Common myeloid progenitor, CD34-positive (primary cell): ENCODE measurements around the gene LOXL1.

Source experiments
- CTCF ChIA-PET: fragments of 350-600 bp; sonication (Branson Sonifier 250); formaldehyde crosslinking; loops from one replicate; lab custom pipeline; 2021; ENCODE audit warnings: antibody characterized with exemption; lab: Charles Lee
- POLR2A ChIA-PET: fragments of 350-600 bp; sonication (Branson Sonifier 250); formaldehyde crosslinking; loops from one replicate; lab custom pipeline; 2021; ENCODE audit warnings: antibody characterized with exemption; lab: Charles Lee
- DNase-seq, 3 donors: peaks; one replicate each; pipeline versions ENCODE4 v3.0.0 to v3.0.0-alpha.2; 2013
- H3K27ac ChIP-seq, 2 experiments: 1 replicate in 1 of 2; 2 replicates in 1 of 2; pipeline ENCODE4 v1.7.0; 2013; ENCODE audit warnings: inconsistent platforms in 2 of 2, low read length in 2 of 2, mild to moderate bottlenecking in 2 of 2, low read depth in 1 of 2, moderate library complexity in 1 of 2; ENCODE audit not compliant: severe bottlenecking in 2 of 2, insufficient read depth in 1 of 2, poor library complexity in 1 of 2
- H3K27me3 ChIP-seq, 5 experiments: replicated peaks in 2 of 5; 1 replicate in 3 of 5; 2 replicates in 2 of 5; pipeline versions ENCODE4 v1.6.1 to v1.7.0; 2013; ENCODE audit warnings: low read length in 4 of 5, mild to moderate bottlenecking in 2 of 5, moderate library complexity in 2 of 5, inconsistent platforms in 1 of 5; ENCODE audit not compliant: insufficient read depth in 5 of 5, control insufficient read depth in 4 of 5
- H3K36me3 ChIP-seq, 4 experiments: 1 replicate in 2 of 4; 2 replicates in 2 of 4; pipeline versions ENCODE4 v1.6.1 to v1.7.0; 2013; ENCODE audit warnings: low read length in 3 of 4, control low read depth in 1 of 4, mild to moderate bottlenecking in 1 of 4; ENCODE audit not compliant: control insufficient read depth in 4 of 4, insufficient read depth in 4 of 4
- H3K4me1 ChIP-seq, 4 experiments: 1 replicate in 3 of 4; 2 replicates in 1 of 4; pipeline versions ENCODE4 v1.6.1 to v1.7.1; 2013; ENCODE audit warnings: low read length in 3 of 4, mild to moderate bottlenecking in 3 of 4, control low read depth in 1 of 4, inconsistent platforms in 1 of 4, moderate library complexity in 1 of 4; ENCODE audit not compliant: control insufficient read depth in 4 of 4, insufficient read depth in 4 of 4; ENCODE audit errors: control extremely low read depth in 1 of 4
- H3K4me3 ChIP-seq, 7 experiments: 1 replicate in 4 of 7; 2 replicates in 3 of 7; pipeline versions ENCODE4 v1.5.1 to v1.7.0; 2013; ENCODE audit warnings: mild to moderate bottlenecking in 7 of 7, low read length in 6 of 7, moderate library complexity in 6 of 7, inconsistent platforms in 2 of 7, low read depth in 2 of 7, control low read depth in 1 of 7; ENCODE audit not compliant: insufficient read depth in 4 of 7, control insufficient read depth in 1 of 7; ENCODE audit errors: extremely low read depth in 1 of 7
- H3K9me3 ChIP-seq, 5 experiments: 1 replicate in 4 of 5; 2 replicates in 1 of 5; pipeline versions ENCODE4 v1.6.1 to v1.7.1; 2013; ENCODE audit warnings: low read length in 4 of 5, mild to moderate bottlenecking in 2 of 5, inconsistent platforms in 1 of 5, low read depth in 1 of 5, moderate library complexity in 1 of 5; ENCODE audit not compliant: control insufficient read depth in 4 of 5, insufficient read depth in 2 of 5; ENCODE audit errors: control extremely low read depth in 1 of 5
- WGBS: methylation state at CpG from one replicate; pipeline ENCODE4 v1.1.5; 2013; ENCODE audit not compliant: insufficient coverage; 5-methylcytosine and 5-hydroxymethylcytosine counted together

Gene LOXL1

GRCh38 chr15:73955861-73956742 is 29.8 kb downstream of the LOXL1 start:
- peaks cover 9 to 99% (median 93%) of the 10 kb centered on the region in 4 experiments for H3K4me1 ChIP-seq
- ChIA-PET POLR2A (no interaction called here), CTCF (interaction anchor here (1.1 to 2.7 kb wide), 6 partner anchors 8 to 366 kb away, joined by 3 to 18 read pairs (median 5); no protein-coding TSS in a partner anchor)
- H3K27ac ChIP-seq, result no peak overlapping the region
- H3K36me3 ChIP-seq, result no peaks in the 10 kb centered on the region
- no peaks in the 10 kb centered on the region for H3K9me3 ChIP-seq
- 64% methylated on average over 5 of the region's 12 CpGs for WGBS
- H3K27me3 ChIP-seq, result no peaks in the 10 kb centered on the region
- peak overlapping the region in 1 of 7 experiments; percentile 24 for H3K4me3 ChIP-seq
- no peak for DNase-seq

- 6% methylated on average over 9 of the region's 9 CpGs for WGBS
- no peaks in the 10 kb centered on the region for H3K27me3 ChIP-seq
- CTCF ChIA-PET, result interaction anchor here (1.1 to 2.7 kb wide), 8 partner anchors 9 to 365 kb away, joined by 3 to 18 read pairs (median 5); no protein-coding TSS in a partner anchor
- H3K4me3 ChIP-seq, result no peak overlapping the region
- no peaks in the 10 kb centered on the region for H3K9me3 ChIP-seq
- H3K4me1 ChIP-seq, result peaks cover 9 to 97% (median 89%) of the 10 kb centered on the region in 4 experiments
- no peak overlapping the region for H3K27ac ChIP-seq
- POLR2A ChIA-PET, result no interaction called here
- DNase-seq, result peak; percentile 52 to 96 (median 95)
- H3K36me3 ChIP-seq, result no peaks in the 10 kb centered on the region
These were observed 30.5 kb downstream of the LOXL1 start for GRCh38 chr15:73956743-73957135.

- Histone ChIP-seq H3K27me3 (no peaks in the 10 kb centered on the region), H3K9me3 (no peaks in the 10 kb centered on the region), H3K27ac (no peak overlapping the region), H3K36me3 (no peaks in the 10 kb centered on the region), H3K4me3 (no peak overlapping the region), H3K4me1 (peaks cover 8 to 96% (median 86%) of the 10 kb centered on the region in 4 experiments)
- DNase-seq, result peak in 1 of 3 donors; percentile 48
- WGBS, result 58% methylated on average over 6 of the region's 8 CpGs
- CTCF ChIA-PET, result interaction anchor here (1.1 to 2.7 kb wide), 8 partner anchors 8 to 365 kb away, joined by 3 to 18 read pairs (median 5); no protein-coding TSS in a partner anchor
- POLR2A ChIA-PET, result no interaction called here
These were observed 31.0 kb downstream of the LOXL1 start for GRCh38 chr15:73957276-73957675.

- 100% methylated on average over 1 of the region's 2 CpGs for WGBS
- ChIA-PET CTCF (interaction anchor here (1.2 to 4.1 kb wide), 6 partner anchors 9 to 79 kb away, joined by 3 to 21 read pairs (median 4); no protein-coding TSS in a partner anchor), POLR2A (no interaction called here)
- Histone ChIP-seq H3K36me3 (no peaks in the 10 kb centered on the region), H3K9me3 (no peaks in the 10 kb centered on the region), H3K4me3 (no peak overlapping the region), H3K4me1 (peaks cover 8 to 91% (median 80%) of the 10 kb centered on the region in 4 experiments), H3K27me3 (no peaks in the 10 kb centered on the region), H3K27ac (no peak overlapping the region)
- DNase-seq, result no peak
These were observed 31.5 kb downstream of the LOXL1 start for GRCh38 chr15:73957785-73958184.

- ChIA-PET CTCF (interaction anchor here (0.7 to 4.1 kb wide), 8 partner anchors 8 to 531 kb away, joined by 3 to 30 read pairs (median 4); no protein-coding TSS in a partner anchor), POLR2A (interaction anchor here (0.7 to 1.0 kb wide), 2 partner anchors 9 to 22 kb away, joined by 3 to 4 read pairs; no protein-coding TSS in a partner anchor)
- no peaks in the 10 kb centered on the region for H3K36me3 ChIP-seq
- DNase-seq, result peak; percentile 59 to 96 (median 92)
- no peaks in the 10 kb centered on the region for H3K27me3 ChIP-seq
- WGBS, result 0% methylated on average over 7 of the region's 8 CpGs
- peak overlapping the region in 3 of 7 experiments; percentile 13 to 48 (median 21) for H3K4me3 ChIP-seq
- no peaks in the 10 kb centered on the region for H3K9me3 ChIP-seq
- no peak overlapping the region for H3K27ac ChIP-seq
- peaks cover 8 to 80% (median 70%) of the 10 kb centered on the region in 4 experiments for H3K4me1 ChIP-seq
These were observed 32.8 kb downstream of the LOXL1 start for GRCh38 chr15:73959012-73959581.

- Histone ChIP-seq H3K36me3 (no peaks in the 10 kb centered on the region), H3K9me3 (no peaks in the 10 kb centered on the region), H3K27ac (no peak overlapping the region), H3K4me3 (peak overlapping the region in 2 of 7 experiments; percentile 21 to 23), H3K27me3 (no peaks in the 10 kb centered on the region), H3K4me1 (peaks cover 8 to 79% (median 68%) of the 10 kb centered on the region in 4 experiments)
- CTCF ChIA-PET, result interaction anchor here (1.0 to 4.1 kb wide), 6 partner anchors 8 to 531 kb away, joined by 3 to 30 read pairs (median 6); no protein-coding TSS in a partner anchor
- POLR2A ChIA-PET, result interaction anchor here (1.0 kb wide), 1 partner anchor 10 kb away, joined by 4 read pairs; no protein-coding TSS in a partner anchor
- WGBS, result 88% methylated on average over 5 of the region's 6 CpGs
- DNase-seq, result peak in 1 of 3 donors; percentile 12
These were observed 33.5 kb downstream of the LOXL1 start for GRCh38 chr15:73959801-73960200.
